ENCODE measurements around the gene TNFRSF11A.

The TNFRSF11A gene

DNA sequence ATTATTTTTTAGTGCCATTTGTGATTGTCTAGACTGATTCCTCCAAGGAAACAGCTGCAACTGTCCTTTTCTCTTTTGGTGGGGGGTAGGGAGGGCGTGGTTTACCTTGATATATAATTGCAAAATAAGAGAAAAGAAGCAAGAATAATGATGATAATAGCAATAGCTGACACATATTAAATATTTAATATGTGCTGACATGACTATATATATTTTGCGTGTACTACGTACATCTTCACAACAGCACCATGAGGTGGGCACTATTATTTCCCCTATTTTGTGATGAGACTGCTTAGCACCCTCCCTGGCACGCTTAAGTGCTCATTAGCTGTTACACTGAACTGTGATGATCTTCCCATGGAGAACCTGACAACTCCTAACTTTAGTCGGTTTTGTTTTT lies 39.4 kb downstream of the TNFRSF11A start:
- no peak overlapping the region for H3K4me3 ChIP-seq (replicated peaks; ENCODE audit: insufficient read depth, low read length)
- no peak overlapping the region for H3K27ac ChIP-seq (replicated peaks)
- TF ChIP-seq, protein P1, sequence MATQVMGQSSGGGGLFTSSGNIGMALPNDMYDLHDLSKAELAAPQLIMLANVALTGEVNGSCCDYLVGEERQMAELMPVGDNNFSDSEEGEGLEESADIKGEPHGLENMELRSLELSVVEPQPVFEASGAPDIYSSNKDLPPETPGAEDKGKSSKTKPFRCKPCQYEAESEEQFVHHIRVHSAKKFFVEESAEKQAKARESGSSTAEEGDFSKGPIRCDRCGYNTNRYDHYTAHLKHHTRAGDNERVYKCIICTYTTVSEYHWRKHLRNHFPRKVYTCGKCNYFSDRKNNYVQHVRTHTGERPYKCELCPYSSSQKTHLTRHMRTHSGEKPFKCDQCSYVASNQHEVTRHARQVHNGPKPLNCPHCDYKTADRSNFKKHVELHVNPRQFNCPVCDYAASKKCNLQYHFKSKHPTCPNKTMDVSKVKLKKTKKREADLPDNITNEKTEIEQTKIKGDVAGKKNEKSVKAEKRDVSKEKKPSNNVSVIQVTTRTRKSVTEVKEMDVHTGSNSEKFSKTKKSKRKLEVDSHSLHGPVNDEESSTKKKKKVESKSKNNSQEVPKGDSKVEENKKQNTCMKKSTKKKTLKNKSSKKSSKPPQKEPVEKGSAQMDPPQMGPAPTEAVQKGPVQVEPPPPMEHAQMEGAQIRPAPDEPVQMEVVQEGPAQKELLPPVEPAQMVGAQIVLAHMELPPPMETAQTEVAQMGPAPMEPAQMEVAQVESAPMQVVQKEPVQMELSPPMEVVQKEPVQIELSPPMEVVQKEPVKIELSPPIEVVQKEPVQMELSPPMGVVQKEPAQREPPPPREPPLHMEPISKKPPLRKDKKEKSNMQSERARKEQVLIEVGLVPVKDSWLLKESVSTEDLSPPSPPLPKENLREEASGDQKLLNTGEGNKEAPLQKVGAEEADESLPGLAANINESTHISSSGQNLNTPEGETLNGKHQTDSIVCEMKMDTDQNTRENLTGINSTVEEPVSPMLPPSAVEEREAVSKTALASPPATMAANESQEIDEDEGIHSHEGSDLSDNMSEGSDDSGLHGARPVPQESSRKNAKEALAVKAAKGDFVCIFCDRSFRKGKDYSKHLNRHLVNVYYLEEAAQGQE (IDR thresholded peaks at IDR 0.05; ENCODE audit: insufficient replicate concordance, low read depth) = no peak
- no peak for TF ChIP-seq SPI1 (IDR thresholded peaks at IDR 0.05; ENCODE audit: borderline replicate concordance, low read depth)
- no peak for TF ChIP-seq POLR2AphosphoS5 (IDR thresholded peaks at IDR 0.05; ENCODE audit: low read depth)
- TF ChIP-seq, protein P2, sequence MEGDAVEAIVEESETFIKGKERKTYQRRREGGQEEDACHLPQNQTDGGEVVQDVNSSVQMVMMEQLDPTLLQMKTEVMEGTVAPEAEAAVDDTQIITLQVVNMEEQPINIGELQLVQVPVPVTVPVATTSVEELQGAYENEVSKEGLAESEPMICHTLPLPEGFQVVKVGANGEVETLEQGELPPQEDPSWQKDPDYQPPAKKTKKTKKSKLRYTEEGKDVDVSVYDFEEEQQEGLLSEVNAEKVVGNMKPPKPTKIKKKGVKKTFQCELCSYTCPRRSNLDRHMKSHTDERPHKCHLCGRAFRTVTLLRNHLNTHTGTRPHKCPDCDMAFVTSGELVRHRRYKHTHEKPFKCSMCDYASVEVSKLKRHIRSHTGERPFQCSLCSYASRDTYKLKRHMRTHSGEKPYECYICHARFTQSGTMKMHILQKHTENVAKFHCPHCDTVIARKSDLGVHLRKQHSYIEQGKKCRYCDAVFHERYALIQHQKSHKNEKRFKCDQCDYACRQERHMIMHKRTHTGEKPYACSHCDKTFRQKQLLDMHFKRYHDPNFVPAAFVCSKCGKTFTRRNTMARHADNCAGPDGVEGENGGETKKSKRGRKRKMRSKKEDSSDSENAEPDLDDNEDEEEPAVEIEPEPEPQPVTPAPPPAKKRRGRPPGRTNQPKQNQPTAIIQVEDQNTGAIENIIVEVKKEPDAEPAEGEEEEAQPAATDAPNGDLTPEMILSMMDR (IDR thresholded peaks at IDR 0.05; ENCODE audit: insufficient read depth, low read length) = no peak
- no peak for TF ChIP-seq GABPA (IDR thresholded peaks at IDR 0.05; ENCODE audit: low read depth)
- no peaks in the 10 kb centered on the region for H3K27me3 ChIP-seq (ENCODE audit: insufficient read depth, poor library complexity, severe bottlenecking)
- no peak for DNase-seq (ENCODE audit: low read depth in 1 of 2, low spot score in 1 of 2)

DNA sequence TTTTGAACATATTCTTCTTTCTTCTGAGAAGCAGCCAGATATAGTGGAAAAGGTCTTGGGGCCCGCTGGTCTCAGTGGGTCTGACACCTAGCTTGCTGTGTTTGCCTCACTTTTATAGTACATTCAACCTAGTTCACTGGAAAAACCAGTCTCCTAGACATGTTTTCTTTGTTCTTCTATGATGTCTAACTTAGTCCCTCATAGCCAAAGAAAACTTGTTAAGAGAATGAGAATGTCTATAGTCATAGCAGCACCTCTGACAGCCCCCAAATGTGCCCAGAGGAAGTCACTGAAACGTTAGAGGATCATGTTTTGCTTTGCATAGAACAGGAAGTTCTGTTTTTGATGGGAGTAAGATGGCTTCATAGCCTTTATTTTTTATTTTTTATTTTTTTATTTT lies 40.3 kb downstream of the TNFRSF11A start:
- Histone ChIP-seq H3K4me3 (replicated peaks; ENCODE audit: insufficient read depth, low read length) (no peak overlapping the region), H3K27ac (replicated peaks) (no peak overlapping the region), H3K27me3 (ENCODE audit: insufficient read depth, poor library complexity, severe bottlenecking) (no peaks in the 10 kb centered on the region)
- DNase-seq (ENCODE audit: low read depth in 1 of 2, low spot score in 1 of 2) = no peak
- TF ChIP-seq SPI1 (IDR thresholded peaks at IDR 0.05; ENCODE audit: borderline replicate concordance, low read depth) = no peak
- TF ChIP-seq, protein P2 (IDR thresholded peaks at IDR 0.05; ENCODE audit: insufficient read depth, low read length) = no peak
- no peak for TF ChIP-seq GABPA (IDR thresholded peaks at IDR 0.05; ENCODE audit: low read depth)
- no peak for TF ChIP-seq POLR2AphosphoS5 (IDR thresholded peaks at IDR 0.05; ENCODE audit: low read depth)
- TF ChIP-seq, protein P1 (IDR thresholded peaks at IDR 0.05; ENCODE audit: insufficient replicate concordance, low read depth) = no peak

DNA sequence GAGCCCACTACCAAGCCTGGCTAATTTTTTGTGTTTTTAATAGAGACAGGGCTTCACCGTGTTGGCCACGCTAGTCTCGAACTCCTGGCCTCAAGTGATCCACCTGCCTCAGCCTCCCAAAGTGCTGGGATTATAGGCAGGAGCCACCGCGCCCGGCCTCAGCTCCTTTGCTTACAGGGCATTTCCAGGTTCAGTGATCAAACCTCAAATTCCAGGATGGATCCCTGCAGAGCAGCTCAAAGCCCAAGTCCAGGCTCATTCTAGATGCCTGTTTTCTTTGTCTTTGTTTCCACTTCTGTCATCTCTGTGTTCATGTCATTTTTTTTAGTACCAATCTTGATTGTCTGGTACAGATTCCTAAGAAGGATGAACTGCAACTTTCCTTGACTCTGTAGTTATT lies 41.9 kb downstream of the TNFRSF11A start:
- Histone ChIP-seq H3K27me3 (ENCODE audit: insufficient read depth, poor library complexity, severe bottlenecking) (no peaks in the 10 kb centered on the region), H3K27ac (replicated peaks) (no peak overlapping the region), H3K4me3 (replicated peaks; ENCODE audit: insufficient read depth, low read length) (no peak overlapping the region)
- DNase-seq (ENCODE audit: low read depth in 1 of 2, low spot score in 1 of 2) = no peak
- no peak for TF ChIP-seq SPI1 (IDR thresholded peaks at IDR 0.05; ENCODE audit: borderline replicate concordance, low read depth)
- no peak for TF ChIP-seq POLR2AphosphoS5 (IDR thresholded peaks at IDR 0.05; ENCODE audit: low read depth)
- TF ChIP-seq, protein P1 (IDR thresholded peaks at IDR 0.05; ENCODE audit: insufficient replicate concordance, low read depth) = no peak
- no peak for TF ChIP-seq GABPA (IDR thresholded peaks at IDR 0.05; ENCODE audit: low read depth)
- TF ChIP-seq, protein P2 (IDR thresholded peaks at IDR 0.05; ENCODE audit: insufficient read depth, low read length) = no peak

All from HL-60 (cell line).